Ishikawa (cell line): ENCODE measurements around the gene SRRM2.

Experiments used
- CEBPB ChIP-seq: IDR thresholded peaks from 2 replicates; pipeline ENCODE4 v1.6.1; 2012
- EGR1 ChIP-seq: IDR thresholded peaks from 2 replicates; pipeline ENCODE4 v1.6.1; 2012
- EP300 ChIP-seq: IDR thresholded peaks from 2 replicates; pipeline ENCODE4 v1.6.1; 2012; ENCODE audit warnings: borderline replicate concordance
- MAX ChIP-seq: IDR thresholded peaks from 2 replicates; pipeline ENCODE4 v1.6.1; 2012
- NFIC ChIP-seq: IDR thresholded peaks from 2 replicates; pipeline ENCODE4 v1.6.1; 2012
- RAD21 ChIP-seq: IDR thresholded peaks from 2 replicates; pipeline ENCODE4 v1.6.1; 2012; ENCODE audit warnings: low read depth
- REST ChIP-seq: IDR thresholded peaks from 2 replicates; pipeline ENCODE4 v1.6.1; 2012; ENCODE audit warnings: low read depth, mild to moderate bottlenecking
- TAF1 ChIP-seq: IDR thresholded peaks from 2 replicates; pipeline ENCODE4 v1.6.1; 2012; ENCODE audit warnings: low read depth, mild to moderate bottlenecking
- TCF12 ChIP-seq: IDR thresholded peaks from 2 replicates; pipeline ENCODE4 v1.6.1; 2012; ENCODE audit warnings: low read depth
- TEAD4 ChIP-seq: IDR thresholded peaks from 2 replicates; pipeline ENCODE4 v1.6.1; 2012
- YY1 ChIP-seq: IDR thresholded peaks from 2 replicates; pipeline ENCODE4 v1.6.1; 2012; ENCODE audit warnings: low read depth

- TF ChIP-seq REST (no peak), TAF1 (no peak), TCF12 (no peak), EGR1 (no peak), YY1 (no peak), TEAD4 (no peak), RAD21 (no peak), CEBPB (no peak), NFIC (no peak), EP300 (no peak), MAX (no peak)
These were observed 6.5 kb upstream of the SRRM2 start for GRCh38 chr16:2745961-2746360.
